Measurements from ENCODE around the gene CHKA.

- TF ChIP-seq POLR2AphosphoS5 (IDR thresholded peaks at IDR 0.05; ENCODE audit: low read depth, low read length) (no peak), FOXP2 (optimal IDR thresholded peaks at IDR 0.05; ENCODE audit: borderline replicate concordance, extremely low read depth, extremely low read length, insufficient read depth) (no peak), SIN3A (IDR thresholded peaks at IDR 0.05; ENCODE audit: borderline replicate concordance, insufficient read depth, low read length) (no peak)
Measured at GRCh38 chr11:68067991-68068390, 53.2 kb downstream of the CHKA start.
